ENCODE data around the gene DCAF8L1. TPM values are rescaled to one million over a fixed set of nuclear protein-coding genes. Genes with fewer than 3 reads are reported as not detected.
"Not testable (repeated sequence)": the region's sequence is repeated elsewhere in the genome, so short reads cannot be mapped to it uniquely, and the experiment has no call there.

Gene DCAF8L1
- not detected in 2 replicates for total RNA-seq (2014; rRNA removed; shearing (Covaris generic))

- Histone ChIP-seq H3K27me3 (replicated peaks) (no peaks in the 10 kb centered on the region), H3K9me3 (replicated peaks) (no peaks in the 10 kb centered on the region), H3K4me1 (replicated peaks) (no peaks in the 10 kb centered on the region), H3K36me3 (no peaks in the 10 kb centered on the region), H3K27ac (no peak within 1 kb of the TSS), H3K4me3 (no peak within 1 kb of the TSS)
- no peak for DNase-seq (ENCODE audit: low read depth in 1 of 2, low spot score in 2 of 2)
These were observed at the start of gene DCAF8L1 for GRCh38 chrX:27981349-27981748. DCAF8L1 (minus strand) TSS chrX:27981449; CDS start chrX:27981334, 115 bp downstream.

- no peak for DNase-seq (ENCODE audit: low read depth in 1 of 2, low spot score in 2 of 2)
- no peak overlapping the region for H3K27ac ChIP-seq
- H3K4me1 ChIP-seq (replicated peaks): no peaks in the 10 kb centered on the region
- H3K36me3 ChIP-seq: no peaks in the 10 kb centered on the region
- H3K27me3 ChIP-seq (replicated peaks): no peaks in the 10 kb centered on the region
- no peaks in the 10 kb centered on the region for H3K9me3 ChIP-seq (replicated peaks)
- no peak overlapping the region for H3K4me3 ChIP-seq
These were observed 41.1 kb upstream of the DCAF8L1 start for GRCh38 chrX:28022371-28022770.

GRCh38 chrX:28016823-28017222 lies 35.6 kb upstream of the DCAF8L1 start:
- DNase-seq (ENCODE audit: low read depth in 1 of 2, low spot score in 2 of 2): no peak
- H3K9me3 ChIP-seq (replicated peaks): no peaks in the 10 kb centered on the region
- no peak overlapping the region for H3K27ac ChIP-seq
- H3K4me3 ChIP-seq: no peak overlapping the region
- no peaks in the 10 kb centered on the region for H3K4me1 ChIP-seq (replicated peaks)
- no peaks in the 10 kb centered on the region for H3K36me3 ChIP-seq
- no peaks in the 10 kb centered on the region for H3K27me3 ChIP-seq (replicated peaks)

- DNase-seq (ENCODE audit: low read depth in 1 of 2, low spot score in 2 of 2): no peak
- H3K9me3 ChIP-seq (replicated peaks): no peaks in the 10 kb centered on the region
- no peak overlapping the region for H3K27ac ChIP-seq
- H3K27me3 ChIP-seq (replicated peaks): no peaks in the 10 kb centered on the region
- no peaks in the 10 kb centered on the region for H3K4me1 ChIP-seq (replicated peaks)
- no peaks in the 10 kb centered on the region for H3K36me3 ChIP-seq
- no peak overlapping the region for H3K4me3 ChIP-seq
These were observed 34.7 kb upstream of the DCAF8L1 start for GRCh38 chrX:28015993-28016392.

- Histone ChIP-seq H3K36me3 (no peaks in the 10 kb centered on the region), H3K4me1 (replicated peaks) (no peaks in the 10 kb centered on the region), H3K27me3 (replicated peaks) (no peaks in the 10 kb centered on the region), H3K9me3 (replicated peaks) (no peaks in the 10 kb centered on the region), H3K4me3 (no peak overlapping the region), H3K27ac (no peak overlapping the region)
- DNase-seq (ENCODE audit: low read depth in 1 of 2, low spot score in 2 of 2): no peak
These were observed 29.6 kb upstream of the DCAF8L1 start for GRCh38 chrX:28010875-28011274.

GRCh38 chrX:27998666-27999065 lies 17.4 kb upstream of the DCAF8L1 start:
- no peaks in the 10 kb centered on the region for H3K9me3 ChIP-seq (replicated peaks)
- no peak for DNase-seq (ENCODE audit: low read depth in 1 of 2, low spot score in 2 of 2)
- H3K4me1 ChIP-seq (replicated peaks): no peaks in the 10 kb centered on the region
- no peak overlapping the region for H3K27ac ChIP-seq
- no peaks in the 10 kb centered on the region for H3K27me3 ChIP-seq (replicated peaks)
- H3K4me3 ChIP-seq: no peak overlapping the region
- H3K36me3 ChIP-seq: no peaks in the 10 kb centered on the region

GRCh38 chrX:27997622-27998021 lies 16.4 kb upstream of the DCAF8L1 start:
- Histone ChIP-seq H3K9me3 (replicated peaks) (no peaks in the 10 kb centered on the region), H3K4me3 (no peak overlapping the region), H3K36me3 (no peaks in the 10 kb centered on the region), H3K4me1 (replicated peaks) (no peaks in the 10 kb centered on the region), H3K27ac (no peak overlapping the region), H3K27me3 (replicated peaks) (no peaks in the 10 kb centered on the region)
- no peak for DNase-seq (ENCODE audit: low read depth in 1 of 2, low spot score in 2 of 2)

- no peaks in the 10 kb centered on the region for H3K27me3 ChIP-seq (replicated peaks)
- no peaks in the 10 kb centered on the region for H3K36me3 ChIP-seq
- no peak overlapping the region for H3K4me3 ChIP-seq
- no peak overlapping the region for H3K27ac ChIP-seq
- no peak for DNase-seq (ENCODE audit: low read depth in 1 of 2, low spot score in 2 of 2)
- H3K9me3 ChIP-seq (replicated peaks): no peaks in the 10 kb centered on the region
- H3K4me1 ChIP-seq (replicated peaks): no peaks in the 10 kb centered on the region
These were observed 14.9 kb upstream of the DCAF8L1 start for GRCh38 chrX:27996132-27996531.

- no peak overlapping the region for H3K27ac ChIP-seq
- no peaks in the 10 kb centered on the region for H3K27me3 ChIP-seq (replicated peaks)
These were observed 14.4 kb upstream of the DCAF8L1 start for GRCh38 chrX:27995611-27996010.

GRCh38 chrX:27987862-27988646 lies 6.8 kb upstream of the DCAF8L1 start:
- H3K4me1 ChIP-seq (replicated peaks): no peaks in the 10 kb centered on the region
- no peak overlapping the region for H3K4me3 ChIP-seq
- no peaks in the 10 kb centered on the region for H3K27me3 ChIP-seq (replicated peaks)
- no peaks in the 10 kb centered on the region for H3K36me3 ChIP-seq
- DNase-seq (ENCODE audit: low read depth in 1 of 2, low spot score in 2 of 2): no peak
- no peak overlapping the region for H3K27ac ChIP-seq
- no peaks in the 10 kb centered on the region for H3K9me3 ChIP-seq (replicated peaks)

More at GRCh38 chrX:27995611-27996010, 14.4 kb upstream of the DCAF8L1 start:
- no peaks in the 10 kb centered on the region for H3K36me3 ChIP-seq
- no peaks in the 10 kb centered on the region for H3K9me3 ChIP-seq (replicated peaks)
- no peak overlapping the region for H3K4me3 ChIP-seq
- no peak for DNase-seq (ENCODE audit: low read depth in 1 of 2, low spot score in 2 of 2)
- H3K4me1 ChIP-seq (replicated peaks): no peaks in the 10 kb centered on the region

GRCh38 chrX:27976934-27977333 lies 4.3 kb downstream of the DCAF8L1 start:
- not testable (repeated sequence) for H3K4me3 ChIP-seq; H3K36me3 ChIP-seq; H3K27me3 ChIP-seq (replicated peaks); H3K27ac ChIP-seq; H3K9me3 ChIP-seq (replicated peaks); DNase-seq (ENCODE audit: low read depth in 1 of 2, low spot score in 2 of 2); H3K4me1 ChIP-seq (replicated peaks)

- DNase-seq (ENCODE audit: low read depth in 1 of 2, low spot score in 2 of 2): no peak
- H3K9me3 ChIP-seq (replicated peaks): no peaks in the 10 kb centered on the region
These were observed 5.0 kb downstream of the DCAF8L1 start for GRCh38 chrX:27976284-27976683.

GRCh38 chrX:27968878-27969277 lies 12.4 kb downstream of the DCAF8L1 start:
- H3K27ac ChIP-seq: no peak overlapping the region

More at GRCh38 chrX:27976284-27976683, 5.0 kb downstream of the DCAF8L1 start:
- Histone ChIP-seq H3K27me3 (replicated peaks) (no peaks in the 10 kb centered on the region), H3K27ac (no peak overlapping the region), H3K4me3 (no peak overlapping the region), H3K4me1 (replicated peaks) (no peaks in the 10 kb centered on the region), H3K36me3 (no peaks in the 10 kb centered on the region)

GRCh38 chrX:27968352-27968751 lies 12.9 kb downstream of the DCAF8L1 start:
- no peaks in the 10 kb centered on the region for H3K4me1 ChIP-seq (replicated peaks)

More at GRCh38 chrX:27968878-27969277, 12.4 kb downstream of the DCAF8L1 start:
- Histone ChIP-seq H3K27me3 (replicated peaks) (no peaks in the 10 kb centered on the region), H3K9me3 (replicated peaks) (no peaks in the 10 kb centered on the region), H3K4me1 (replicated peaks) (no peaks in the 10 kb centered on the region), H3K36me3 (no peaks in the 10 kb centered on the region), H3K4me3 (no peak overlapping the region)
- no peak for DNase-seq (ENCODE audit: low read depth in 1 of 2, low spot score in 2 of 2)

GRCh38 chrX:27966955-27967354 lies 14.3 kb downstream of the DCAF8L1 start:
- H3K36me3 ChIP-seq: no peaks in the 10 kb centered on the region
- no peak overlapping the region for H3K4me3 ChIP-seq
- no peak overlapping the region for H3K27ac ChIP-seq
- H3K9me3 ChIP-seq (replicated peaks): no peaks in the 10 kb centered on the region
- no peak for DNase-seq (ENCODE audit: low read depth in 1 of 2, low spot score in 2 of 2)
- no peaks in the 10 kb centered on the region for H3K27me3 ChIP-seq (replicated peaks)
- H3K4me1 ChIP-seq (replicated peaks): no peaks in the 10 kb centered on the region

More at GRCh38 chrX:27968352-27968751, 12.9 kb downstream of the DCAF8L1 start:
- DNase-seq (ENCODE audit: low read depth in 1 of 2, low spot score in 2 of 2): no peak
- Histone ChIP-seq H3K27ac (no peak overlapping the region), H3K27me3 (replicated peaks) (no peaks in the 10 kb centered on the region), H3K36me3 (no peaks in the 10 kb centered on the region), H3K9me3 (replicated peaks) (no peaks in the 10 kb centered on the region), H3K4me3 (no peak overlapping the region)
